Vagina (tissue), 2 donors: ENCODE results near the gene AARS2.

ENCODE experiments used
- POLR2A ChIP-seq, 2 donors: fragments of 450-650 bp; IDR thresholded peaks; one replicate each; pipeline ENCODE4 v1.6.1; 2017; ENCODE audit warnings: antibody characterized with exemption in 2 of 2, mild to moderate bottlenecking in 2 of 2, moderate library complexity in 2 of 2
- TF ChIP-seq, protein P1 (sequence below), 3 experiments: fragments of 450-650 bp in 2 of 3; fragments of 200-600 bp in 1 of 3; sonication (generic) in 1 of 3; IDR thresholded peaks; one replicate each; pipeline ENCODE4 v1.5.1; 2017 to 2019; ENCODE audit warnings: antibody characterized with exemption in 3 of 3, mild to moderate bottlenecking in 2 of 3, moderate library complexity in 2 of 3

DNA sequence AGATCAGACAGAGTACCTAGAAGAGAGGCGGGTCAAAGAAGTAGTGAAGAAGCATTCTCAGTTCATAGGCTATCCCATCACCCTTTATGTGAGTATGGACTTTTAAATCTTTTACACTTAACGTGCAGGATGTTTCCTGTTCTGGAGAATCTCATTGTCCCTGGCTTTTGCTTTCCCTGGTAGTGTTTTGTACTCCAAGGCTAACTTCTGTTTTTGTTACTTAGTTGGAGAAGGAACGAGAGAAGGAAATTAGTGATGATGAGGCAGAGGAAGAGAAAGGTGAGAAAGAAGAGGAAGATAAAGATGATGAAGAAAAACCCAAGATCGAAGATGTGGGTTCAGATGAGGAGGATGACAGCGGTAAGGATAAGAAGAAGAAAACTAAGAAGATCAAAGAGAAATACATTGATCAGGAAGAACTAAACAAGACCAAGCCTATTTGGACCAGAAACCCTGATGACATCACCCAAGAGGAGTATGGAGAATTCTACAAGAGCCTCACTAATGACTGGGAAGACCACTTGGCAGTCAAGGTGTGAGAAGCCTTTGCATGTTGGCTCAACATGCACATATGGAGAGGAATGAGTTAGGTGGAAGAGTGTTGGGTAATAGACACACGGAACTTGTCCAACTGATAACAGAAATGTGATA is 63.0 kb downstream of the AARS2 start:
- TF ChIP-seq POLR2A (IDR thresholded peaks at IDR 0.05), result no peak
- TF ChIP-seq, protein P1, sequence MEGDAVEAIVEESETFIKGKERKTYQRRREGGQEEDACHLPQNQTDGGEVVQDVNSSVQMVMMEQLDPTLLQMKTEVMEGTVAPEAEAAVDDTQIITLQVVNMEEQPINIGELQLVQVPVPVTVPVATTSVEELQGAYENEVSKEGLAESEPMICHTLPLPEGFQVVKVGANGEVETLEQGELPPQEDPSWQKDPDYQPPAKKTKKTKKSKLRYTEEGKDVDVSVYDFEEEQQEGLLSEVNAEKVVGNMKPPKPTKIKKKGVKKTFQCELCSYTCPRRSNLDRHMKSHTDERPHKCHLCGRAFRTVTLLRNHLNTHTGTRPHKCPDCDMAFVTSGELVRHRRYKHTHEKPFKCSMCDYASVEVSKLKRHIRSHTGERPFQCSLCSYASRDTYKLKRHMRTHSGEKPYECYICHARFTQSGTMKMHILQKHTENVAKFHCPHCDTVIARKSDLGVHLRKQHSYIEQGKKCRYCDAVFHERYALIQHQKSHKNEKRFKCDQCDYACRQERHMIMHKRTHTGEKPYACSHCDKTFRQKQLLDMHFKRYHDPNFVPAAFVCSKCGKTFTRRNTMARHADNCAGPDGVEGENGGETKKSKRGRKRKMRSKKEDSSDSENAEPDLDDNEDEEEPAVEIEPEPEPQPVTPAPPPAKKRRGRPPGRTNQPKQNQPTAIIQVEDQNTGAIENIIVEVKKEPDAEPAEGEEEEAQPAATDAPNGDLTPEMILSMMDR (IDR thresholded peaks at IDR 0.05), result no peak
